Natural killer cell (primary cell): Measurements from ENCODE around the gene KREMEN2. TPM values are rescaled to one million over a fixed set of nuclear protein-coding genes. Genes with fewer than 3 reads are reported as not detected.

Experiments used
- ATAC-seq, 3 donors: fragments of 150-1000 bp in 2 of 3; fragments of 200-7000 bp in 1 of 3; cut with Tn5 transposase; 1 replicate in 1 of 3; 2 replicates in 2 of 3; pipeline ENCODE4 v1.10.0; 2021; ENCODE audit warnings: mild to moderate bottlenecking in 2 of 3, moderate library complexity in 2 of 3
- DNase-seq, 2 donors: peaks; one replicate each; pipeline versions ENCODE4 v3.0.0 to v3.0.0-alpha.2; 2013 to 2021; ENCODE audit warnings: mixed read lengths in 1 of 2
- H3K27ac ChIP-seq: one replicate; pipeline ENCODE4 v1.5.1; 2013; ENCODE audit warnings: mild to moderate bottlenecking, low read length
- H3K27me3 ChIP-seq: one replicate; pipeline ENCODE4 v1.6.1; 2013; ENCODE audit warnings: low read length; ENCODE audit not compliant: control insufficient read depth, insufficient read depth
- H3K36me3 ChIP-seq: one replicate; pipeline ENCODE4 v1.6.1; 2013; ENCODE audit warnings: low read length; ENCODE audit not compliant: control insufficient read depth, insufficient read depth
- H3K4me1 ChIP-seq: one replicate; pipeline ENCODE4 v1.6.1; 2013; ENCODE audit warnings: low read length; ENCODE audit not compliant: control insufficient read depth, insufficient read depth
- H3K4me3 ChIP-seq: one replicate; pipeline ENCODE4 v1.5.1; 2013; ENCODE audit warnings: low read length
- H3K9me3 ChIP-seq: one replicate; pipeline ENCODE4 v1.6.1; 2013; ENCODE audit warnings: low read length; ENCODE audit not compliant: control insufficient read depth, insufficient read depth
- H3K27ac Mint-ChIP-seq, 2 donors: one replicate each; pipeline ENCODE4 v1.8.0; 2022; ENCODE audit warnings: mild to moderate bottlenecking in 2 of 2, mixed read lengths in 2 of 2, moderate library complexity in 1 of 2
- H3K27me3 Mint-ChIP-seq, 2 donors: one replicate each; pipeline ENCODE4 v1.8.0; 2022; ENCODE audit warnings: low read depth in 2 of 2, mixed read lengths in 2 of 2
- H3K36me3 Mint-ChIP-seq: one replicate; pipeline ENCODE4 v1.8.0; 2022; ENCODE audit warnings: mixed read lengths
- H3K4me1 Mint-ChIP-seq, 2 donors: one replicate each; pipeline ENCODE4 v1.8.0; 2022; ENCODE audit warnings: mixed read lengths in 2 of 2
- H3K4me3 Mint-ChIP-seq: one replicate; pipeline ENCODE4 v1.8.0; 2022; ENCODE audit warnings: mild to moderate bottlenecking, moderate library complexity, mixed read lengths
- H3K9me3 Mint-ChIP-seq, 2 donors: one replicate each; pipeline ENCODE4 v1.8.0; 2022; ENCODE audit warnings: mixed read lengths in 2 of 2
- WGBS: methylation state at CpG from one replicate; pipeline ENCODE4 v1.1.7; 2013; ENCODE audit warnings: missing lambda C conversion rate; ENCODE audit not compliant: insufficient coverage; 5-methylcytosine and 5-hydroxymethylcytosine counted together
- intact Hi-C: fragments of 100-400 bp; cut with micrococcal nuclease; formaldehyde crosslinking; loops from one replicate; pipeline ENCODE4 v1.14.2; 2022
- total RNA-seq, 4 donors: library from RNA; stranded (reverse); fragments of 120-200 nt in 1 of 4; gene quantifications; one replicate each; pipeline versions ENCODE4 v1.2.3 to v1.2.4, GENCODE V29; 2013 to 2022
- TF ChIP-seq, protein P1 (sequence below): fragments of 200-600 bp; IDR thresholded peaks from one replicate; pipeline ENCODE4 v1.8.0; 2022; ENCODE audit warnings: antibody characterized with exemption

Gene KREMEN2
- total RNA-seq, 3 donors from 2014 or later (not counting 1 experiment from before 2014, with no cell fraction given): 0.16 TPM; not detected in 2

DNA sequence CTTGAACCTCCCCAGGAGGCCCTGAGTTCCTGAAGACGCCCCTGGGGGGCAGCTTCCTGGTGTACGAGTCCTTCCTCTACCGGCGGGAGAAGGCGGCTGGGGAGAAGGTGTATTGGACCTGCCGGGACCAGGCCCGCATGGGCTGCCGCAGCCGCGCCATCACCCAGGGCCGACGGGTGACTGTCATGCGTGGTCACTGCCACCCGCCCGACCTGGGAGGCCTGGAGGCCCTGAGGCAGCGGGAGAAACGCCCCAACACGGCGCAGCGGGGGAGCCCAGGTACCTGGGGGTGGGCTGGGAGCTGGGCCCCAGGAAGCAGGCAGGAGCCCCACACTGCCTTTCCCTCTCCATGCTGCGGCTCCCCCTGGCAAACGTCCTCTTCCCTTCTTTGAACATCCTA lies 30.4 kb upstream of the KREMEN2 start:
- H3K9me3 ChIP-seq: no peaks in the 10 kb centered on the region
- H3K4me1 ChIP-seq: no peaks in the 10 kb centered on the region
- H3K27ac Mint-ChIP-seq: no peak overlapping the region
- H3K4me3 Mint-ChIP-seq: no peak overlapping the region
- no peaks in the 10 kb centered on the region for H3K9me3 Mint-ChIP-seq
- peaks cover 6% of the 10 kb centered on the region for H3K36me3 Mint-ChIP-seq
- no peaks in the 10 kb centered on the region for H3K27me3 ChIP-seq
- no peak overlapping the region for H3K4me3 ChIP-seq
- DNase-seq: no peak
- no peak for ATAC-seq
- peaks cover 37% of the 10 kb centered on the region for H3K36me3 ChIP-seq
- H3K4me1 Mint-ChIP-seq: peaks cover 0 to 5% of the 10 kb centered on the region in 2 donors
- TF ChIP-seq, protein P1, sequence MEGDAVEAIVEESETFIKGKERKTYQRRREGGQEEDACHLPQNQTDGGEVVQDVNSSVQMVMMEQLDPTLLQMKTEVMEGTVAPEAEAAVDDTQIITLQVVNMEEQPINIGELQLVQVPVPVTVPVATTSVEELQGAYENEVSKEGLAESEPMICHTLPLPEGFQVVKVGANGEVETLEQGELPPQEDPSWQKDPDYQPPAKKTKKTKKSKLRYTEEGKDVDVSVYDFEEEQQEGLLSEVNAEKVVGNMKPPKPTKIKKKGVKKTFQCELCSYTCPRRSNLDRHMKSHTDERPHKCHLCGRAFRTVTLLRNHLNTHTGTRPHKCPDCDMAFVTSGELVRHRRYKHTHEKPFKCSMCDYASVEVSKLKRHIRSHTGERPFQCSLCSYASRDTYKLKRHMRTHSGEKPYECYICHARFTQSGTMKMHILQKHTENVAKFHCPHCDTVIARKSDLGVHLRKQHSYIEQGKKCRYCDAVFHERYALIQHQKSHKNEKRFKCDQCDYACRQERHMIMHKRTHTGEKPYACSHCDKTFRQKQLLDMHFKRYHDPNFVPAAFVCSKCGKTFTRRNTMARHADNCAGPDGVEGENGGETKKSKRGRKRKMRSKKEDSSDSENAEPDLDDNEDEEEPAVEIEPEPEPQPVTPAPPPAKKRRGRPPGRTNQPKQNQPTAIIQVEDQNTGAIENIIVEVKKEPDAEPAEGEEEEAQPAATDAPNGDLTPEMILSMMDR: no peak
- no peaks in the 10 kb centered on the region for H3K27me3 Mint-ChIP-seq
- no peak overlapping the region for H3K27ac ChIP-seq
- WGBS: 92% methylated on average over 22 of the region's 22 CpGs
- intact Hi-C loops: no loop called here

DNA sequence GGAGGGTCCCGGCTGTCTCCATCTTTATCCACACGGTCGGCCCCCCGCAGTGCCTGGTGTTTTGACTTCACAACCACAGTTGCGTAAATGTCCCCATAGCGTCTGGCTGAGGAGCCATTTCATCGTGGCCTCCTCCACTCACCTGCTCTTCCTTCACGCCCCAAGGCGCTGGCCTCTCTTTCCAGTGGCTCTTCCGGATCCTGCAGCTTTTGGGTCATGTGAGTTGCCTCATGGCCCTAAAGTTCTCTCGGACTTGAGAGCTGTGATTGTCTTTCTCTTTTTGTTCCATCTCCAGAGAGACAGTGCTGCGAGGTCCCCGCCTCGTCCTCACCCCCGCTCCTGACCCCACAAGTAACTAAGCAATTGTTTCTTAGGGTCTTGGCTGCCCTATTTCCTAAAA lies 29.6 kb upstream of the KREMEN2 start:
- Mint-ChIP-seq H3K9me3 (no peaks in the 10 kb centered on the region), H3K36me3 (peaks cover 6% of the 10 kb centered on the region), H3K27me3 (no peaks in the 10 kb centered on the region), H3K4me3 (no peak overlapping the region), H3K4me1 (peaks cover 0 to 5% of the 10 kb centered on the region in 2 donors), H3K27ac (no peak overlapping the region)
- Histone ChIP-seq H3K27me3 (no peaks in the 10 kb centered on the region), H3K4me3 (no peak overlapping the region), H3K9me3 (no peaks in the 10 kb centered on the region), H3K4me1 (no peaks in the 10 kb centered on the region), H3K27ac (no peak overlapping the region), H3K36me3 (peaks cover 43% of the 10 kb centered on the region)
- TF ChIP-seq, protein P1: no peak
- no peak for DNase-seq
- 92% methylated on average over 15 of the region's 15 CpGs for WGBS
- no peak for ATAC-seq
- intact Hi-C loops: no loop called here

DNA sequence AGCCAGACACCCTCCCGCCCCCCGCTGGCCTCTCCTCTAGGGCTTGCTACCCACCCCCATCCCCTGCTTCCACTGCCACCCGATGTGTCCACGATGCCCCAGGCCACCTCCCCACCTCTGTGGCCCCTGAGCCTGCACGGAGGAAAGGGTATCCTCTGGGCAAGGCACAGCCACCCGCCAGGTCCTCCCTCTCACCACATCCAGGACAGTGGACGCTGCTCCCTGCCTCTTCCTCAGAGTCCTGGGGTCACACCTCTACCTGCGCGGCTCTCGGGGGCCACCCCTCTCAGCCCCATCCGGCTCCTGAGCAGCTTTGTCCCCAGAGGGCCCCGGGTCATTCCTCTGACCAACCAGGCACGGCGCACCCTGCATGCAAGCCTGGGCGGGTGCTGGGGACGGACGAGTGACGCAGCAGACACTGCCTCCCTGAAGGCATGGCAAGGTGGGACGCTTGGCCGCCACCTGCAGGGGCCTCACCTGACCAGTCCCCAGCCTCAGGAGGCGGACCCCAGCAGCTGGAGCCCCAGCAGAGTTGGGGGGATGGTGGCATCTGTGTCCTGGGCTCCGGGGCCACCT lies 27.6 kb upstream of the KREMEN2 start:
- ATAC-seq (no peak), DNase-seq (no peak)
- intact Hi-C loops: no loop called here
- 92% methylated on average over 22 of the region's 22 CpGs for WGBS
- Mint-ChIP-seq H3K36me3 (peaks cover 6% of the 10 kb centered on the region), H3K9me3 (no peaks in the 10 kb centered on the region), H3K27ac (no peak overlapping the region), H3K4me3 (no peak overlapping the region), H3K27me3 (no peaks in the 10 kb centered on the region), H3K4me1 (peaks cover 0 to 5% of the 10 kb centered on the region in 2 donors)
- Histone ChIP-seq H3K27me3 (no peaks in the 10 kb centered on the region), H3K36me3 (peaks cover 48% of the 10 kb centered on the region), H3K9me3 (no peaks in the 10 kb centered on the region), H3K4me1 (no peaks in the 10 kb centered on the region), H3K4me3 (no peak overlapping the region), H3K27ac (no peak overlapping the region)
- TF ChIP-seq, protein P1: no peak

DNA sequence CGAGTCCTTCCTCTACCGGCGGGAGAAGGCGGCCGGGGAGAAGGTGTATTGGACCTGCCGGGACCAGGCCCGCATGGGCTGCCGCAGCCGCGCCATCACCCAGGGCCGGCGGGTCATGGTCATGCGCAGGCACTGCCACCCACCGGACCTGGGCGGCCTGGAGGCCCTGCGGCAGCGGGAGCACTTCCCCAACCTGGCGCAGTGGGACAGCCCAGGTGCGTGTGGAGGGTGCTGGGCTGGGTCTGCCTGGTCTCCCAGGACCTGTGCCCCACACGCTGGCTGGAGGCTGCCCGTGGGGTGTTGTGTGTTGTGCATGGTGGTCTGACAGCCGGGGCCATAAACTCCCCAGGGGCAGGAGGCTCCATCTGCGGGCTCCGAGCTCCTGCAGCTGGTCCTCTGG lies 26.9 kb upstream of the KREMEN2 start:
- intact Hi-C loops: no loop called here
- H3K4me3 Mint-ChIP-seq: no peak overlapping the region
- WGBS: 97% methylated on average over 24 of the region's 24 CpGs

More for the DNA sequence above, 26.9 kb upstream of the KREMEN2 start:
- TF ChIP-seq, protein P1: no peak
- Mint-ChIP-seq H3K9me3 (no peaks in the 10 kb centered on the region), H3K36me3 (peaks cover 6% of the 10 kb centered on the region), H3K4me1 (peaks cover 0 to 5% of the 10 kb centered on the region in 2 donors), H3K27ac (no peak overlapping the region), H3K27me3 (no peaks in the 10 kb centered on the region)
- Histone ChIP-seq H3K4me3 (no peak overlapping the region), H3K9me3 (no peaks in the 10 kb centered on the region), H3K36me3 (peaks cover 48% of the 10 kb centered on the region), H3K27me3 (no peaks in the 10 kb centered on the region), H3K27ac (no peak overlapping the region), H3K4me1 (no peaks in the 10 kb centered on the region)
- DNase-seq: no peak
- ATAC-seq: no peak
